SU-DHL-6 (cell line): Measurements from ENCODE around the gene HOXC5.

Source experiments
- CTCF ChIP-seq: fragments of 200-600 bp; sonication (generic); IDR thresholded peaks from one replicate; pipeline ENCODE4 v1.5.1; 2017; ENCODE audit warnings: antibody characterized with exemption, mild to moderate bottlenecking, low read length, moderate library complexity; ENCODE audit not compliant: insufficient read depth, poor library complexity, severe bottlenecking
- EZH2phosphoT487 ChIP-seq: fragments of 200-600 bp; sonication (generic), shearing (Covaris generic); conservative IDR thresholded peaks from 2 replicates; pipeline ENCODE4 v1.6.1; 2018; ENCODE audit warnings: mild to moderate bottlenecking, antibody characterized with exemption, low read length, moderate library complexity, mixed read lengths

GRCh38 chr12:54024581-54025305 lies 8.1 kb upstream of the HOXC5 start:
- TF ChIP-seq CTCF (no peak), EZH2phosphoT487 (no peak)
